GM10248 (cell line): ENCODE measurements around the gene LMNTD1.

Experiments used
- CTCF ChIA-PET: fragments of 300-600 bp; sonication (Branson Sonifier 250); formaldehyde crosslinking; extraction: SDS; loops from one replicate; lab custom pipeline; 2021; ENCODE audit warnings: antibody characterized with exemption; lab: Yijun Ruan, JAX
- POLR2A ChIA-PET: fragments of 350-650 bp; sonication (Branson Sonifier 250); formaldehyde crosslinking; extraction: SDS; loops from one replicate; lab custom pipeline; 2020; ENCODE audit warnings: antibody characterized with exemption; lab: Yijun Ruan, JAX
- DNase-seq: peaks from one replicate; pipeline ENCODE4 v3.0.0; 2012; ENCODE audit errors: extremely low spot score
- CTCF ChIP-seq: IDR thresholded peaks from 2 replicates; pipeline ENCODE4 v1.5.1; 2012; ENCODE audit warnings: mild to moderate bottlenecking, low read depth; ENCODE audit errors: extremely low read depth, missing control alignments, control extremely low read depth

Gene LMNTD1

GRCh38 chr12:25521625-25522256 is 31.3 kb downstream of the LMNTD1 start:
- no peak for DNase-seq
- ChIA-PET POLR2A (no interaction called here), CTCF (interaction anchor here (1.2 kb wide), 1 partner anchor 134 kb away, joined by 3 read pairs; no protein-coding TSS in a partner anchor)
- no peak for TF ChIP-seq CTCF

- CTCF ChIA-PET = interaction anchor here (1.0 kb wide), 1 partner anchor 153 kb away, joined by 3 read pairs; no protein-coding TSS in a partner anchor
- POLR2A ChIA-PET = no interaction called here
- no peak for TF ChIP-seq CTCF
- no peak for DNase-seq
These were observed 34.6 kb downstream of the LMNTD1 start for GRCh38 chr12:25518512-25518911.

- ChIA-PET CTCF (interaction anchor here (0.8 kb wide), 1 partner anchor 33 kb away, joined by 3 read pairs; no protein-coding TSS in a partner anchor), POLR2A (no interaction called here)
- no peak for DNase-seq
- no peak for TF ChIP-seq CTCF
These were observed 48.3 kb downstream of the LMNTD1 start for GRCh38 chr12:25504744-25505143.

GRCh38 chr12:25503666-25504065 is 49.4 kb downstream of the LMNTD1 start:
- POLR2A ChIA-PET = no interaction called here
- TF ChIP-seq CTCF = no peak
- DNase-seq = no peak
- CTCF ChIA-PET = interaction anchor here (1.7 kb wide), 1 partner anchor 11 kb away, joined by 5 read pairs; no protein-coding TSS in a partner anchor

- DNase-seq = no peak
- CTCF ChIA-PET = interaction anchor here (1.7 kb wide), 1 partner anchor 10 kb away, joined by 5 read pairs; no protein-coding TSS in a partner anchor
- POLR2A ChIA-PET = no interaction called here
- no peak for TF ChIP-seq CTCF
These were observed 50.5 kb downstream of the LMNTD1 start for GRCh38 chr12:25502596-25502995.

- ChIA-PET CTCF (interaction anchor here (1.7 kb wide), 1 partner anchor 9 kb away, joined by 5 read pairs; no protein-coding TSS in a partner anchor), POLR2A (no interaction called here)
- TF ChIP-seq CTCF = no peak
- no peak for DNase-seq
These were observed 51.0 kb downstream of the LMNTD1 start for GRCh38 chr12:25502118-25502517.
